Adrenal gland (tissue), 12 donors: Measurements from ENCODE around the gene OTOF. TPM values are rescaled to one million over a fixed set of nuclear protein-coding genes. Genes with fewer than 3 reads are reported as not detected.

Experiments used
- DNase-seq, 7 donors: peaks; one replicate each; pipeline ENCODE4 v3.0.0-alpha.2; 2019 to 2020
- H3K27ac ChIP-seq, 5 donors: fragments of 200-600 bp; sonication (generic) in 4 of 5; 1 replicate in 3 of 5; 2 replicates in 2 of 5; pipeline versions ENCODE4 v1.5.1 to v1.8.0; 2016 to 2020; ENCODE audit warnings: mild to moderate bottlenecking in 1 of 5
- H3K27me3 ChIP-seq: fragments of 200-600 bp; 2 replicates; pipeline ENCODE4 v1.8.0; 2021
- H3K36me3 ChIP-seq, 2 donors: fragments of 200-600 bp; replicated peaks in 1 of 2; 1 replicate in 1 of 2; 2 replicates in 1 of 2; pipeline versions ENCODE4 v1.5.1 to v1.8.0; 2018 to 2022
- H3K4me1 ChIP-seq, 2 donors: fragments of 200-600 bp; replicated peaks in 1 of 2; 1 replicate in 1 of 2; 2 replicates in 1 of 2; pipeline versions ENCODE4 v1.5.1 to v1.8.0; 2018 to 2021
- H3K4me3 ChIP-seq, 4 donors: fragments of 200-600 bp; sonication (generic) in 3 of 4; one replicate each; pipeline ENCODE4 v1.5.1; 2016 to 2018
- H3K9me3 ChIP-seq, 3 donors: fragments of 200-600 bp; sonication (generic) in 1 of 3; replicated peaks in 1 of 3; 1 replicate in 2 of 3; 2 replicates in 1 of 3; pipeline versions ENCODE4 v1.5.1 to v1.8.0; 2016 to 2021
- CTCF ChIP-seq, 6 experiments: fragments of 450-650 bp in 4 of 6; fragments of 200-600 bp in 2 of 6; sonication (generic) in 1 of 6; IDR thresholded peaks; 1 replicate in 5 of 6; 2 replicates in 1 of 6; pipeline versions ENCODE4 v1.5.1 to v1.8.0; 2016 to 2021; ENCODE audit warnings: antibody characterized with exemption in 6 of 6, mild to moderate bottlenecking in 2 of 6, moderate library complexity in 1 of 6
- POLR2A ChIP-seq, 2 donors: fragments of 450-650 bp; IDR thresholded peaks; one replicate each; pipeline ENCODE4 v1.6.1; 2017; ENCODE audit warnings: antibody characterized with exemption in 2 of 2, mild to moderate bottlenecking in 2 of 2, moderate library complexity in 1 of 2
- WGBS, 4 donors: extraction: QIAGEN DNeasy Blood & Tissue Kit in 2 of 4; methylation state at CpG; one replicate each; pipeline versions ENCODE4 v1.1.5 to v1.1.7; 2013 to 2017; 5-methylcytosine and 5-hydroxymethylcytosine counted together
- intact Hi-C, 2 donors: fragments of 100-400 bp; cut with DNase I; formaldehyde crosslinking; loops; one replicate each; pipeline versions ENCODE4 v1.14.1 to v1.15.0; 2022 to 2023
- polyA plus RNA-seq, 3 donors: library from polyadenylated mRNA; stranded (reverse); fragments of 200-250 nt in 2 of 3; fragments of 350-450 nt in 1 of 3; fragmentation: Illumina TruSeq in 1 of 3; extraction: RNeasy Lipid Tissue Mini Kit (QIAGEN cat#74804) in 1 of 3; gene quantifications; one replicate each; pipeline ENCODE4 v1.2.3, GENCODE V29; 2013 to 2014
- total RNA-seq, 9 donors: library from RNA; depleted of rRNA in 4 of 9; stranded (reverse); fragments of >200 nt in 4 of 9; fragments of 120-200 nt in 1 of 9; fragmentation: NEBNext Ultra II Directional in 1 of 9; extraction: Animal tissue kit (Norgen Biotek cat#: 25700) in 1 of 9; gene quantifications; one replicate each; pipeline versions ENCODE4 v1.1.0 to v1.2.4, GENCODE V29; 2013 to 2023
- donor health status: healthy with polysubstance abuse.
- donor health status: Bipolar disorder and iron deficiency.
- donor health status: DM: yes; HTN: yes; CAD: no.
- donor health status: DM: no; HTN: no; CAD: no.
- donor health status: DM: no; HTN: no; CAD: no.
- donor health status: DM: yes; HTN: yes; CAD: no.

The OTOF gene
- total and polyA plus RNA-seq, 12 donors = 0.18 to 2.0 (median 1.1) TPM

GRCh38 chr2:26450031-26450635 lies 27.8 kb downstream of the OTOF start:
- TF ChIP-seq CTCF (IDR thresholded peaks at IDR 0.05) (no peak), POLR2A (IDR thresholded peaks at IDR 0.05) (no peak)
- intact Hi-C loops = no loop called here
- WGBS, 4 donors = 80 to 94% (median 90%) methylated on average over 10 to 13 of the region's 13 CpGs
- no peaks in the 10 kb centered on the region for H3K27me3 ChIP-seq
- DNase-seq = no peak
- H3K9me3 ChIP-seq = no peaks in the 10 kb centered on the region
- H3K27ac ChIP-seq = no peak overlapping the region
- H3K4me1 ChIP-seq = no peaks in the 10 kb centered on the region
- no peak overlapping the region for H3K4me3 ChIP-seq
- no peaks in the 10 kb centered on the region for H3K36me3 ChIP-seq

- no peak overlapping the region for H3K4me3 ChIP-seq
- H3K27ac ChIP-seq = no peak overlapping the region
- intact Hi-C loops = no loop called here
- H3K9me3 ChIP-seq = no peaks in the 10 kb centered on the region
- DNase-seq = no peak
- no peaks in the 10 kb centered on the region for H3K4me1 ChIP-seq
- H3K27me3 ChIP-seq = no peaks in the 10 kb centered on the region
- WGBS, 4 donors = 94 to 100% (median 95%) methylated on average over 2 to 10 of the region's 10 CpGs
- H3K36me3 ChIP-seq = no peaks in the 10 kb centered on the region
- TF ChIP-seq POLR2A (IDR thresholded peaks at IDR 0.05) (no peak), CTCF (IDR thresholded peaks at IDR 0.05) (no peak)
Measured at GRCh38 chr2:26449278-26450030, 28.5 kb downstream of the OTOF start.

GRCh38 chr2:26448651-26449050 lies 29.3 kb downstream of the OTOF start:
- intact Hi-C loops = no loop called here
- H3K4me3 ChIP-seq = no peak overlapping the region
- H3K27me3 ChIP-seq = no peaks in the 10 kb centered on the region
- 93 to 96% (median 94%) methylated on average over 9 of the region's 9 CpGs for WGBS, 4 donors
- TF ChIP-seq POLR2A (IDR thresholded peaks at IDR 0.05) = no peak
- no peak for TF ChIP-seq CTCF (IDR thresholded peaks at IDR 0.05)
- no peak overlapping the region for H3K27ac ChIP-seq
- H3K9me3 ChIP-seq = no peaks in the 10 kb centered on the region
- DNase-seq = no peak
- H3K4me1 ChIP-seq = no peaks in the 10 kb centered on the region
- no peaks in the 10 kb centered on the region for H3K36me3 ChIP-seq

GRCh38 chr2:26444236-26444635 lies 33.7 kb downstream of the OTOF start:
- no peaks in the 10 kb centered on the region for H3K4me1 ChIP-seq
- no peak overlapping the region for H3K27ac ChIP-seq
- 83 to 86% (median 84%) methylated on average over 7 of the region's 7 CpGs for WGBS, 4 donors
- H3K27me3 ChIP-seq = no peaks in the 10 kb centered on the region
- no peak overlapping the region for H3K4me3 ChIP-seq
- no peaks in the 10 kb centered on the region for H3K36me3 ChIP-seq
- H3K9me3 ChIP-seq = no peaks in the 10 kb centered on the region
- TF ChIP-seq POLR2A (IDR thresholded peaks at IDR 0.05) = no peak
- TF ChIP-seq CTCF (IDR thresholded peaks at IDR 0.05) = no peak
- no peak for DNase-seq
- intact Hi-C loops = no loop called here
